Gastroesophageal sphincter (tissue), 4 donors: Measurements from ENCODE around the gene NR2C1. TPM values are rescaled to one million over a fixed set of nuclear protein-coding genes. Genes with fewer than 3 reads are reported as not detected.
A peak's percentile ranks its signal among the peaks of the same experiment; 100 is the strongest.

ENCODE experiments used
- ATAC-seq: fragments of 150-250 bp; one replicate; pipeline ENCODE4 v1.9.1; 2016; ENCODE audit warnings: mild to moderate bottlenecking, moderate library complexity
- H3K27ac ChIP-seq, 4 donors: fragments of 200-600 bp; sonication (generic) in 3 of 4; 1 replicate in 3 of 4; 2 replicates in 1 of 4; pipeline ENCODE4 v1.5.1; 2016 to 2019
- H3K27me3 ChIP-seq: fragments of 200-600 bp; sonication (generic); one replicate; pipeline ENCODE4 v1.5.1; 2019
- H3K36me3 ChIP-seq, 2 donors: fragments of 200-600 bp; sonication (generic); one replicate each; pipeline ENCODE4 v1.5.1; 2019; ENCODE audit warnings: control low read depth in 1 of 2
- H3K4me1 ChIP-seq, 3 donors: fragments of 200-600 bp; sonication (generic); 1 replicate in 2 of 3; 2 replicates in 1 of 3; pipeline ENCODE4 v1.5.1; 2016 to 2019; ENCODE audit warnings: control low read depth in 2 of 3
- H3K4me3 ChIP-seq, 2 donors: fragments of 200-600 bp; sonication (generic); one replicate each; pipeline ENCODE4 v1.5.1; 2019; ENCODE audit warnings: mild to moderate bottlenecking in 1 of 2, moderate library complexity in 1 of 2
- H3K9me3 ChIP-seq, 3 donors: fragments of 200-600 bp; sonication (generic); one replicate each; pipeline ENCODE4 v1.5.1; 2017 to 2019; ENCODE audit warnings: control low read depth in 2 of 3
- EP300 ChIP-seq: sonication (generic); formaldehyde crosslinking; IDR thresholded peaks from one replicate; pipeline ENCODE4 v1.6.1; 2017; ENCODE audit warnings: antibody characterized with exemption, mild to moderate bottlenecking
- POLR2A ChIP-seq, 2 donors: fragments of 450-650 bp; IDR thresholded peaks; one replicate each; pipeline ENCODE4 v1.6.1; 2017; ENCODE audit warnings: antibody characterized with exemption in 2 of 2, mild to moderate bottlenecking in 2 of 2, moderate library complexity in 1 of 2
- POLR2AphosphoS5 ChIP-seq: sonication (generic); formaldehyde crosslinking; IDR thresholded peaks from one replicate; pipeline ENCODE4 v1.6.1; 2017; ENCODE audit warnings: antibody characterized with exemption
- WGBS, 2 donors: methylation state at CpG; one replicate each; pipeline ENCODE4 v1.1.5; 2018; ENCODE audit warnings: low coverage in 1 of 2; 5-methylcytosine and 5-hydroxymethylcytosine counted together
- total RNA-seq, 4 donors: library from RNA; depleted of rRNA; stranded (reverse); fragments of >200 nt; gene quantifications; one replicate each; pipeline ENCODE4 v1.1.0, GENCODE V29; 2016
- TF ChIP-seq, protein P1 (sequence below), 4 experiments: fragments of 200-600 bp in 2 of 4; fragments of 450-650 bp in 2 of 4; sonication (generic) in 1 of 4; IDR thresholded peaks; one replicate each; pipeline ENCODE4 v1.5.1; 2017 to 2019; ENCODE audit warnings: antibody characterized with exemption in 4 of 4, mild to moderate bottlenecking in 2 of 4, moderate library complexity in 2 of 4

The NR2C1 gene
- total RNA-seq, 4 donors from 2014 or later, result 29.0 to 70.8 (median 45.1) TPM

DNA sequence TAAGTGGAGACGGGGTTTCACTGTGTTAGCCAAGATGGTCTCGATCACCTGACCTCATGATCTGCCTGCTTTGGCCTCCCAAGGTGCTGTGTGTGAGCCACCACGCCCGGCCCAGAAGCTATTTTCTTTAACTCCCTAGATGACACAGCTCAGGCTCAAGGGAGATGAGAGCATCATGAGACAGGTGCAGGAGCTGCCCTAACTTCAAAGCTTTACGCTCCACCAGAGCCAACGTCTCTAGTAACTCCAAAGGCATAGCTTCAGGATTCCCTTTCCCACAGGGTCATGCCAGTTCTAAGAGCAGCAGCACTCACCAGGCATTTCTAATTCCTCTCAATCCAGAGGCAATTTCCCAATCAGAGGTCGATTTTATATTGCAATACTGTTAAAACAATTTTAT, 91.0 kb downstream of the NR2C1 start:
- ATAC-seq, result no peak
- H3K36me3 ChIP-seq, result peaks cover 0 to 14% of the 10 kb centered on the region in 2 donors
- TF ChIP-seq POLR2AphosphoS5, result no peak
- no peak for TF ChIP-seq POLR2A (IDR thresholded peaks at IDR 0.05)
- TF ChIP-seq, protein P1, sequence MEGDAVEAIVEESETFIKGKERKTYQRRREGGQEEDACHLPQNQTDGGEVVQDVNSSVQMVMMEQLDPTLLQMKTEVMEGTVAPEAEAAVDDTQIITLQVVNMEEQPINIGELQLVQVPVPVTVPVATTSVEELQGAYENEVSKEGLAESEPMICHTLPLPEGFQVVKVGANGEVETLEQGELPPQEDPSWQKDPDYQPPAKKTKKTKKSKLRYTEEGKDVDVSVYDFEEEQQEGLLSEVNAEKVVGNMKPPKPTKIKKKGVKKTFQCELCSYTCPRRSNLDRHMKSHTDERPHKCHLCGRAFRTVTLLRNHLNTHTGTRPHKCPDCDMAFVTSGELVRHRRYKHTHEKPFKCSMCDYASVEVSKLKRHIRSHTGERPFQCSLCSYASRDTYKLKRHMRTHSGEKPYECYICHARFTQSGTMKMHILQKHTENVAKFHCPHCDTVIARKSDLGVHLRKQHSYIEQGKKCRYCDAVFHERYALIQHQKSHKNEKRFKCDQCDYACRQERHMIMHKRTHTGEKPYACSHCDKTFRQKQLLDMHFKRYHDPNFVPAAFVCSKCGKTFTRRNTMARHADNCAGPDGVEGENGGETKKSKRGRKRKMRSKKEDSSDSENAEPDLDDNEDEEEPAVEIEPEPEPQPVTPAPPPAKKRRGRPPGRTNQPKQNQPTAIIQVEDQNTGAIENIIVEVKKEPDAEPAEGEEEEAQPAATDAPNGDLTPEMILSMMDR (IDR thresholded peaks at IDR 0.05), result no peak
- no peak for TF ChIP-seq EP300
- H3K27ac ChIP-seq, result no peak overlapping the region
- no peaks in the 10 kb centered on the region for H3K9me3 ChIP-seq
- 80 to 100% methylated on average over 1 of the region's 7 CpGs for WGBS, 2 donors
- peaks cover 0 to 4% (median 0%) of the 10 kb centered on the region in 3 donors for H3K4me1 ChIP-seq
- no peak overlapping the region for H3K4me3 ChIP-seq
- no peaks in the 10 kb centered on the region for H3K27me3 ChIP-seq

DNA sequence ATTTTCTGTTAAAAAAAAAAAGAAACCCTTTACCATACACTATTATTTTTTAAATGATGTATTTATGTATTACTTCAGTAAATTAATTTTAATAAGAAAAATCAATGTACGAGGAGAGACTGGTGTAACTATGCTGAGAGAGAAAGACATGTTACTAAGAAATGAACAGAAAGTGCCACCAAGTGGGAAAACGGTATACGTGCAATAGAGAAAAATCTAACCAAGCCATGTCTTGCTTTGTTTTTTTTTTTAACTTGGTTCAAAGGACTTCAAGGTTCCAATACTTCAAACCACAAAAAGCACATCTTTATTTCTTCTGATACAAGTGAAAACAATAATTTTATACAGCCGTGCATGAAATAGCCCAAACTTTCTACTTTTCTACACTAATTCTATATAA, 92.8 kb downstream of the NR2C1 start:
- Histone ChIP-seq H3K4me3 (no peak overlapping the region), H3K4me1 (peaks cover 0 to 4% (median 0%) of the 10 kb centered on the region in 3 donors), H3K27ac (no peak overlapping the region), H3K36me3 (peaks cover 0 to 6% of the 10 kb centered on the region in 2 donors), H3K27me3 (no peaks in the 10 kb centered on the region), H3K9me3 (no peaks in the 10 kb centered on the region)
- ATAC-seq, result no peak
- 33 to 67% methylated on average over 4 of the region's 4 CpGs for WGBS, 2 donors
- TF ChIP-seq, protein P1 (IDR thresholded peaks at IDR 0.05), result peak in 1 of 4 experiments; percentile 42
- no peak for TF ChIP-seq EP300

DNA sequence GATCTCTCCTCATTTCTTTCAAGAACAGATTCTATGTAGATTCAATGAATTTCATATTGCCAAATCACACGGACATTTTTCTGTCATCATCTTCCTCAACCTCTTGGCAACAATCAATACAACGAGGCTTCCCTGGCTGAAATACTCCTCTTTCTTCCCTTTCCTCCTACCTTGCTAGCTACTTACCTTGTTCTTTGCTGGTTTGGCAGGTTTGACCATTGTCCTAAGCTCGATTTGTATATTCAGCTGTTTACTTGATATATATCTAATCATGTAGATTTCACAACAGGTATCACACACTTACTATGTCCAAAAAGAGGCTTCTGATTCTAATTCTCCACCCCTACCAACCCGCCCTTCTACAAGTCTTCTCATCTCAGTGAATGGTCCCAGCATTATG, 93.5 kb downstream of the NR2C1 start:
- H3K4me1 ChIP-seq, result peaks cover 0 to 4% (median 0%) of the 10 kb centered on the region in 3 donors
- WGBS, 2 donors, result 90 to 94% methylated on average over 3 to 4 of the region's 4 CpGs
- H3K27me3 ChIP-seq, result no peaks in the 10 kb centered on the region
- peaks cover 0 to 6% of the 10 kb centered on the region in 2 donors for H3K36me3 ChIP-seq
- H3K27ac ChIP-seq, result no peak overlapping the region
- H3K4me3 ChIP-seq, result no peak overlapping the region
- no peaks in the 10 kb centered on the region for H3K9me3 ChIP-seq
- no peak for TF ChIP-seq POLR2A (IDR thresholded peaks at IDR 0.05)
- TF ChIP-seq EP300, result no peak
- no peak for TF ChIP-seq POLR2AphosphoS5
- TF ChIP-seq, protein P1 (IDR thresholded peaks at IDR 0.05), result no peak
- ATAC-seq, result no peak

- TF ChIP-seq, protein P1 (IDR thresholded peaks at IDR 0.05), result no peak
- TF ChIP-seq EP300 (no peak), POLR2AphosphoS5 (no peak), POLR2A (IDR thresholded peaks at IDR 0.05) (no peak)
- no peaks in the 10 kb centered on the region for H3K27me3 ChIP-seq
- no peak overlapping the region for H3K27ac ChIP-seq
- WGBS, 2 donors, result 84 to 88% methylated on average over 2 to 4 of the region's 4 CpGs
- peaks cover 0 to 4% (median 0%) of the 10 kb centered on the region in 3 donors for H3K4me1 ChIP-seq
- H3K4me3 ChIP-seq, result no peak overlapping the region
- no peaks in the 10 kb centered on the region for H3K9me3 ChIP-seq
- H3K36me3 ChIP-seq, result no peaks in the 10 kb centered on the region
- ATAC-seq, result no peak
These were observed 95.5 kb downstream of the NR2C1 start for GRCh38 chr12:94977766-94978468.

- 17 to 31% methylated on average over 1 to 5 of the region's 5 CpGs for WGBS, 2 donors
- Histone ChIP-seq H3K27me3 (no peaks in the 10 kb centered on the region), H3K27ac (no peak overlapping the region), H3K36me3 (peaks cover 3 to 20% of the 10 kb centered on the region in 2 donors), H3K4me3 (no peak overlapping the region), H3K9me3 (no peaks in the 10 kb centered on the region), H3K4me1 (no peaks in the 10 kb centered on the region)
- no peak for ATAC-seq
- no peak for TF ChIP-seq POLR2AphosphoS5
These were observed 100.2 kb downstream of the NR2C1 start for GRCh38 chr12:94973221-94973620.
